GM19438 (cell line): ENCODE results near the gene RPS23.

Experiments used
- ATAC-seq: cut with Tn5 transposase; IDR thresholded peaks from one replicate; pipeline ENCODE4 v1.9.1; 2021; ENCODE audit warnings: low read depth; ENCODE audit not compliant: unreplicated experiment

RPS23 gene

GRCh38 chr5:82277987-82278710 lies at the start of gene RPS23:
Gene RPS23, minus strand, starts transcription at chr5:82278354. Its CDS starts 31 bp downstream, at chr5:82278323.
- ATAC-seq = peak; percentile 92

GRCh38 chr5:82327941-82328340 lies 49.8 kb upstream of the RPS23 start:
- no peak for ATAC-seq

GRCh38 chr5:82325996-82326395 lies 47.8 kb upstream of the RPS23 start:
- ATAC-seq = no peak

GRCh38 chr5:82325155-82325554 lies 47.0 kb upstream of the RPS23 start:
- ATAC-seq = no peak

GRCh38 chr5:82320966-82321365 lies 42.8 kb upstream of the RPS23 start:
- ATAC-seq = no peak

GRCh38 chr5:82319651-82320376 lies 41.7 kb upstream of the RPS23 start:
- ATAC-seq = no peak

GRCh38 chr5:82319192-82319591 lies 41.0 kb upstream of the RPS23 start:
- ATAC-seq = no peak

GRCh38 chr5:82314964-82315758 lies 37.0 kb upstream of the RPS23 start:
- no peak for ATAC-seq

- no peak for ATAC-seq
Measured at GRCh38 chr5:82313016-82313415, 34.9 kb upstream of the RPS23 start.

GRCh38 chr5:82312373-82312856 lies 34.3 kb upstream of the RPS23 start:
- no peak for ATAC-seq

- ATAC-seq = no peak
Measured at GRCh38 chr5:82309091-82309531, 31.0 kb upstream of the RPS23 start.

- ATAC-seq = no peak
Measured at GRCh38 chr5:82308416-82308815, 30.3 kb upstream of the RPS23 start.

- ATAC-seq = no peak
Measured at GRCh38 chr5:82307451-82307850, 29.3 kb upstream of the RPS23 start.

GRCh38 chr5:82306151-82306550 lies 28.0 kb upstream of the RPS23 start:
- no peak for ATAC-seq

- no peak for ATAC-seq
Measured at GRCh38 chr5:82301190-82301589, 23.0 kb upstream of the RPS23 start.

GRCh38 chr5:82298668-82299067 lies 20.5 kb upstream of the RPS23 start:
- ATAC-seq = no peak

GRCh38 chr5:82297711-82298110 lies 19.6 kb upstream of the RPS23 start:
- ATAC-seq = no peak

- no peak for ATAC-seq
Measured at GRCh38 chr5:82296929-82297328, 18.8 kb upstream of the RPS23 start.

GRCh38 chr5:82295959-82296531 lies 17.9 kb upstream of the RPS23 start:
- ATAC-seq = no peak

GRCh38 chr5:82295144-82295543 lies 17.0 kb upstream of the RPS23 start:
- ATAC-seq = no peak

- ATAC-seq = no peak
Measured at GRCh38 chr5:82291420-82291819, 13.3 kb upstream of the RPS23 start.
